GM21529 (cell line): ENCODE results near the gene MYH10.
"Not testable (repeated sequence)": the region's sequence is repeated elsewhere in the genome, so short reads cannot be mapped to it uniquely, and the experiment has no call there.

ENCODE experiments used
- ATAC-seq: cut with Tn5 transposase; IDR thresholded peaks from one replicate; pipeline ENCODE4 v1.9.1; 2021; ENCODE audit not compliant: unreplicated experiment

MYH10 gene

DNA sequence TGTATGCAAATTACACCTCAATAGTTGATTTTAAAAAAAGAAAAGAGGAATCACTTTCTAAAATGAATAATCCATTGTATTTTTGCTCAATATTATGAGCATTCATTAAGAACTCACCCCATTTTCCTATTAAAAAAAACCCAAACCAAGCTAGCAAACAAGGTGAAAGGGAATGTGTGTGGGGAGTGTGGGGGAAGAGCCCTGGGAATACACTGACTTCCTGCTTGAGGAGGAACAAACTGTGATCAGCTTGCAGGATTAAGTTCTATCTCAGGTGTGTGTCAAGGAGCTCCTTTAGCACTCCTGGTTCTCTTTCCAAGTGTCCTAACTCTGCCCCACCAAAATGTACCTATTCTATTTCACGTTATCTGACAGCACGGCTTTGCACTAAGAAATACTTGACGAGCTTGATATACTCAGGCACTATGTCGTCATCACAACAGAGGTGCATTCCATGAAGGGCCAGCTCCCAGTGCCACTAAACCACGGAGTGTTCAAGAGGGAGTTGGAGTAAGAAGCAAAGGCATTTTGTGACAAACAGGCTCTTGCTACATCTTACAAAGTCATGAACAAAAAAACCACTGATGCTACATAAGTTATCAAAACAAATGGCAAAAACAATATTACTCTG is 73.2 kb downstream of the MYH10 start:
- no peak for ATAC-seq

- no peak for ATAC-seq
Measured at GRCh38 chr17:8556074-8556473, 74.5 kb downstream of the MYH10 start.

DNA sequence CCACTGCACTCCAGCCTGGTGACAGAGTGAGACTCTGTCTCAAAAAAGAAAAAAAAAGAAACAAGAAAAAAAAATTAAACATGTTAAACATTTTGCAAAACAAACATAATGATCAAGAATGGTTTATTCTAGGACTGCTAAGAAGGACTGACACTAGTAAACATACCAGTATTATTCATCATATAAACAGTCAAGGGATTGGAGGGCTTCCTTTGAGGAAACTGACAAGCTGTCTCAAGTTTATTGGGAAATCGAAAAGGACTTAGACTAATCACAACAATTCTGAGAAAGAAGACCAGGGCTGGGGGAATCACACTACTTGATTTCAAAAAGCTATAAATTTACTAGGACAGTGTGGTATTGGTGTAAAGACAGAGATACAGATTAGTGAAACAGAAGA is 75.5 kb downstream of the MYH10 start:
- no peak for ATAC-seq

- ATAC-seq: no peak
Measured at GRCh38 chr17:8552577-8553320, 77.8 kb downstream of the MYH10 start.

DNA sequence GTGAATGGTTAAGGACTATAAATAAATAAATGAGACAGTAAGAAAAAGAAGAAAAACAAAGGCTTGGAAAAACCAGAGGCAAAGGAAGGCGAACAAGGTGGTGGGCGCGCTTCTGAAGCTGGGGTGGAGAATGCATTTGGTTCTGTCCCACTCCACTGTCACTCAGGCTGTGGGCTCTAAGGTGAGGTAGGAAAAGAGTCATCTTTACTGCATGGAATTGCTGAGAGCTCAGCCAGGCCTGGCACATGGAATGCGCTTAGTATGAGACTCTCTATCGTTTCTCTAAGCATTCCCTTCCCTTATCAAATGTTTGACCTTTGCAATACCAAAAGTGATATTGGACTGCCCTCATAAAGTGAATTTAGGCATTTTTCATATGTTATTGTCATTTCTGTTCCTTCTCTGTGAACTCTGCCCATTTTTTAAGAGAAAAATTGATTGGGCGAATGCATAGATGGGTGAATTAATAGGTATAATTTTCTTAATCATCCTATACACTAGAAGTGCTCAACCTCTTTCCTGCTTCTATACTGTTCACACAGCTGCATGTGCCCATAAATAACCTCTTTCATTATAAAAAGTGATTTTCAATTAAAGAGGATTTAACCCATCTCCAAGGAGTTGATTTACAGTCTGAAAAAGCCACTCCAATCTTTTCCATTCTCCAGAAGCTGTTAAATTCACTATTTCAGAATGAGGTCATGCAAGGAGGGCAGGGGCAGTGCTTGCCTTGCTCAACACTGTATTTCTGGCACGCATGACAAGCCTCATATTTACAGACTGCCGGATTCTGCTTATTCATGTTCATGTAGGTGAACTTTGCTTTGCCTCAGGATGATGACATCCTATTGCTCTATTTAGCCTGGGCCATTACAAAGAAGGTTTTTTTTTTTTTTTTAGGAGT is 87.7 kb downstream of the MYH10 start:
- no peak for ATAC-seq

DNA sequence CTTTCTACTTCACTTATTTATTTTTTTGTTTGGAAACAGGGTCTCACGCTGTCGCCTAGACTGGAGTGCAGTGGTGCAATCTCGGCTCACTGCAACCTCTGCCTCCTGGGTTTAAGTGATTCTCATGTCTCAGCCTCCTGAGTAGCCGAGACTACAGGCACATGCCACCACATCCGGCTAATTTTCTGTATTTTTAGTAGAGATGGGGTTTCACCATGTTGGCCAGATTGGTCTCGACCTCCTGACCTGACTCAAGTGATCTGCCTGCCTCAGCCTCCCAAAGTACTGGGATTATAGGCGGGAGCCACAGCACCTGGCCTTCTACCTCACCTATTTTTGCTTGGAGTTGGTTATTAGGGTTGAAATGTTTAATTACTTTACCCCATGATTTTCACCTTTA is 90.5 kb downstream of the MYH10 start:
- ATAC-seq: not testable (repeated sequence)

DNA sequence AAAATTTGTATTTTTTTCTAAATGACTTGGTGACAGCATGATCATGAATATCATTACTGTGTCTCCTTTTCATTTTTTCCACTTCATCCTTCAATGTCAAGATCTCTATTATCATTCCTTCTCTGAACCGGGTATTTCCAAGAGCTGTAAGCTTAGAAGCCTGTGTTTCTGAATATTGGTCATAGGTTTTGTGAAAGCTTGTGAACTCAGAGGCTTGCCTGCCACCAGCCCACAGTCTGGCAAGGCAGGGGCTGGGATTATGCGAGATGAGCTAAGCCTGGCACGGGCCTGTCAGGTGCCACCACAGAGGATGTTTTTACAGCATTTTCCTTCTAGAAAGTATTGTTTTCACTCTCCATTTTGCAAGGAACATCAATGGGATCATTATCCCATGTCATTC is 92.8 kb downstream of the MYH10 start:
- no peak for ATAC-seq

DNA sequence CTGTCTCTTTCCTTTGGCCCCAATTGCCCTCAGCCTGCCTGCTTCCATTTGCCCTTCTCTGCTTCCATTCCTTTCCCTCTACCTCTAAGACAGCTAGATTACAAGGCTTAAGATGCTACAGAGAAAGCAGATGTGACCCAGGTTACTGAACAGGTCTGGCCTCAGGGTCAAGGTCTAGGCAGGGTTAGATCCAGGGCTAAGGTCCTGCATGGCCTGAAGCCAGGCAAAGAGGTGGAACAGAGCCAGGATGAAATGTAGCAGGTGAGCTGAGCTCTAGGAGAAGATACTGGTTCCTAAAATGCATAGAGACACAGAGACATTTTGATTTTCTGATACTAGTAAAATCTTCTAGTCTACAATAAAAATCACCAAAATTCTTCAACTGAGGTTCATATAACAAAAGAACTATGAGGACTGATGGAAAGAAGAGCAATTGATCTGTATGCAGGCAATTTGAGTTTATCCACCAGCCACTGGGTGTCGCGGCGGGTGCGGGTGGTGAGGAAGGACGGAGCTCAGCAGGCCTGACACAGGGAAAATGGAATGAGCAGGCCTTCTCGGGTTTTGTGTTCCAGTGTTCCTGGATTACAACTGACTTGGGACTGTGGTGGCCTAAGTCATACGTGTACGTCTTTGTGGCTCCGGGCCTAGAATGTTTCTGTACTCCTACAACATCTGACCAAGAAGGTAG is 95.9 kb downstream of the MYH10 start:
- ATAC-seq: no peak

GRCh38 chr17:8532021-8532420 is 98.5 kb downstream of the MYH10 start:
- ATAC-seq: no peak

DNA sequence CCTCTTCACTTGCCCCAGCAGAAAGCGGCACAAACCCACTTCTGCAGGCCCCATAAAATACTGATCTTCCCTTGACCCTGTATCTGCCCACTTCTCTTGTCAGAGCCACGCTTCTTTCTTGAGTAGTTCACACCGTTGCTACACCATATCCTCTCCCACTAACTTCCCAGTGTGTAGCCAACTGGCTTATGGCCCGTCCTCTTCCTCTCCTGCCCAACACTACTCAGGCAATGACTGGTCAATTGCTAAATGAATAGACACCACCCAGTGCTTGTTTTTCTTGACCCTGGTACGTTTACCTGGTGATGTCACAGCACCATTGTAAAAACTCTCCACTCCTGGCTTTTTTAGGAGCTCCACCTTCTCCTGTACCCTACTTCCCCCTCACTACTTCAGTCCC is 107.9 kb downstream of the MYH10 start:
- no peak for ATAC-seq

GRCh38 chr17:8520981-8521380 is 109.5 kb downstream of the MYH10 start:
- no peak for ATAC-seq

GRCh38 chr17:8518850-8519249 is 111.7 kb downstream of the MYH10 start:
- ATAC-seq: no peak

- no peak for ATAC-seq
Measured at GRCh38 chr17:8518326-8518725, 112.2 kb downstream of the MYH10 start.

DNA sequence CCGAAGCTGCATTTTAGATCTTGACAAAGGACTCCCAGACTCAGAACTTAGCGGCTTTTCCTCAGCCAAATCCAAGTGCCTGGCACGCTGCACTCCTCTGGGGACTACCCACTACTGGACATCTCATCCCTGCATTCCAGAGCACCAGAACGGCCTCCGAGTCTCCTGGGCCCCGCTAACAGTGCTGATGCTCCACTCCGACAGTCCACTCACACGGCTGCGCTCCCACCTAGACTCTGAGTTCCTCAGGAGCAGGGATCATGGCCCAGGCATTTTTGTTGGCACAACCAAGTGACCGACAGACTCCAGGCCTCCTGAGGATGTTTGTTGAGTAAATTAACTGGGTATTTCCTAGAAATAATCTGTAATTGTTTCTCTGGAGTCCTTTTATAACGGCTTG is 115.7 kb downstream of the MYH10 start:
- ATAC-seq: no peak

GRCh38 chr17:8506145-8506544 is 124.4 kb downstream of the MYH10 start:
- ATAC-seq: no peak

GRCh38 chr17:8504460-8505207 is 125.9 kb downstream of the MYH10 start:
- no peak for ATAC-seq

DNA sequence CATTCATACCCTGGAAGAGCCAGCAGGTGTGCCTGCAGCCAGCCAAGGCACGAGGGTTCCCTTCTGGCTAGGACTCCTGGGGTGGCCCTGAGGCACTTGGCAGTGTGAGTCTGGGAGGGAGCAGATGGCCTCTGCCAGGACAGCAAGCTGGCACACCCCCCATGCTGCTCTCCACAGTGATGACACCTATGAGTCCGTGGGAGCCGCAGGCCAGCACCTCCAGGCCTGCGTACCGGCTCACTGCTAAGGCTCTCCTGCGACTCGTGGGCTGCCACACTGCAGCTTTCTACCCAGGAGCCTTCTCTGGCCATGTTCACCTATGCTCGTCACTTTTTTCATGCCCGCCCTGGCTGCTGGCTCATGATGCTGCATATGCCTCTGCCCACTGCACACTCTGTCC is 126.7 kb downstream of the MYH10 start:
- no peak for ATAC-seq

- no peak for ATAC-seq
Measured at GRCh38 chr17:8503368-8503767, 127.2 kb downstream of the MYH10 start.

DNA sequence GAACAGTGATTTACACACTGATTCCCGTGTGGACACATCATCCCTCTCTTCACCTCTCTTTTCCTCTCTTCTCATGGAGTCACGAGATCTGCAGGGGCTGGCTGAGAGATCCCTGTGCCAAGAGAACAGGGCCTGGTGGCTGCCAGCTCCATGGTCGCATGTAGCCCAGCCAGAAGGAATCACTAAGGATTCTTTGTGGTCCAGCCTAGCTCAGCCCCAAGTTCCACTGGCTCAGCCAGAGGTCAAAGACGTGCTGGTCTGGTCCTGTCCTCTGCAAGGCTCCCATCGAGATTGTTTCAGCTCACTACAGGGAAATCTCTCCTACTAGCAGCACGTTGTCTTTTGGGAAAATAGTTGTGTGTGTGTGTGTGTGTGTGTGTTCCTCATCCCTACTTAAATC is 128.4 kb downstream of the MYH10 start:
- ATAC-seq: no peak

- ATAC-seq: no peak
Measured at GRCh38 chr17:8500609-8501008, 129.9 kb downstream of the MYH10 start.

DNA sequence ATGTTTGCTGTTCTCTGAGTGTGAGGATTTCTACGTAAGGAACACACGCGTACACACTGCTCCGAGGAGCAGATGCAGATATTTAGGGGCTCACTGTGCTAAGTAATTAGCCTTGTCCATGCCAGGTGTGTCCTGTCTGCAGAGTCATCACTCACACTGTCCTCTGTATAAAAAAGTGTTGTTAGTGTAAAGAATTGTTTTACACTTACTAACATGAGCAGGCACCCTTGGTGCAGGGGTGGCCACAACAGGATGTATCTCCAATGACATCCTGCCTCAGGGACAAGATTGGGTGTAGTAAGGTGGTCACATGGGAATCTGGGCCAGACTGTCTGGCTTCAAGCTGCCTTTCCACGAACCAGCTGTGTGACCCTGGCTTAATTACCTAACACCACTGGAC is 130.9 kb downstream of the MYH10 start:
- ATAC-seq: no peak
